K562 (cell line): ENCODE results near the gene GMDS. TPM values are rescaled to one million over a fixed set of nuclear protein-coding genes. Genes with fewer than 3 reads are reported as not detected.

Source experiments
- ATAC-seq: fragments of 200-7000 bp; cut with Tn5 transposase; 3 replicates; pipeline ENCODE4 v1.9.1; 2020; ENCODE audit warnings: moderate library complexity
- BruUV-seq: library from RNA; stranded (reverse); fragments of 400-500 nt; replicated peaks from 2 replicates; lab custom pipeline; 2021; lab: Mats Ljungman, UMichigan
- CTCF ChIA-PET: fragments of 300-600 bp; formaldehyde crosslinking; extraction: SDS; loops from one replicate; lab custom pipeline; 2021; ENCODE audit warnings: low intra/inter-chr PET ratio; lab: Yijun Ruan, JAX
- POLR2A ChIA-PET: fragments of 300-600, 350-650 bp; sonication (Branson Sonifier 250); formaldehyde crosslinking; extraction: SDS; loops from one replicate; lab custom pipeline; 2021; ENCODE audit warnings: antibody characterized with exemption, inconsistent platforms; lab: Yijun Ruan, JAX
- DNase-seq, 4 experiments: peaks; one replicate each; pipeline versions ENCODE4 v3.0.0 to v3.0.0-alpha.2; 2011 to 2018; ENCODE audit warnings: low spot score in 3 of 4, mixed read lengths in 3 of 4; ENCODE audit errors: extremely low read depth in 1 of 4
- FAIRE-seq: peaks from 2 replicates; lab custom pipeline; 2011; peaks lifted over from hg19 to GRCh38; lab: Jason Lieb, UNC
- H2AFZ ChIP-seq: 2 replicates; pipeline ENCODE4 v1.6.0; 2011; ENCODE audit warnings: low read depth, low read length, control low read depth, inconsistent platforms
- H3K27ac ChIP-seq: fragments of 200-600 bp; 3 replicates; pipeline ENCODE4 v1.8.0; 2011; ENCODE audit warnings: low read depth, mild to moderate bottlenecking, control low read depth, inconsistent platforms, low read length, moderate library complexity, mixed read lengths; ENCODE audit errors: extremely low read depth
- H3K27me3 ChIP-seq, 2 experiments: fragments of 300-600 bp in 1 of 2; 2 replicates in 1 of 2; 3 replicates in 1 of 2; pipeline versions ENCODE4 v1.6.0 to v1.8.0; 2011; ENCODE audit warnings: inconsistent platforms in 2 of 2, low read length in 2 of 2, mild to moderate bottlenecking in 1 of 2, mixed read lengths in 1 of 2, moderate library complexity in 1 of 2; ENCODE audit not compliant: control insufficient read depth in 2 of 2, insufficient read depth in 2 of 2
- H3K36me3 ChIP-seq: fragments of 300-600 bp; 3 replicates; pipeline ENCODE4 v1.8.0; 2011; ENCODE audit warnings: mild to moderate bottlenecking, low read length, inconsistent platforms; ENCODE audit not compliant: control insufficient read depth, insufficient read depth
- H3K4me1 ChIP-seq, 2 experiments: fragments of 200-600 bp in 1 of 2; replicated peaks in 1 of 2; 2 replicates in 1 of 2; 3 replicates in 1 of 2; pipeline versions ENCODE4 v1.5.1 to v1.8.0; 2011; ENCODE audit warnings: inconsistent platforms in 2 of 2, low read length in 2 of 2, mild to moderate bottlenecking in 1 of 2, mixed read lengths in 1 of 2, moderate library complexity in 1 of 2; ENCODE audit not compliant: control insufficient read depth in 2 of 2, insufficient read depth in 2 of 2
- H3K4me2 ChIP-seq: 2 replicates; pipeline ENCODE4 v1.6.1; 2011; ENCODE audit warnings: low read length, control low read depth, inconsistent platforms, mixed read lengths; ENCODE audit not compliant: insufficient read depth
- H3K4me3 ChIP-seq: fragments of 200-600 bp; sonication (generic), shearing (Covaris generic); 2 replicates; pipeline ENCODE4 v1.5.1; 2016; ENCODE audit warnings: control low read depth, inconsistent platforms
- H3K79me2 ChIP-seq: fragments of 200-600 bp; 3 replicates; pipeline ENCODE4 v1.8.0; 2011; ENCODE audit warnings: low read length, inconsistent platforms; ENCODE audit not compliant: control insufficient read depth, insufficient read depth
- H3K9ac ChIP-seq, 2 experiments: 2 replicates each; pipeline versions ENCODE4 v1.6.0 to v1.6.1; 2011; ENCODE audit warnings: low read depth in 2 of 2, low read length in 2 of 2, control low read depth in 1 of 2, inconsistent platforms in 1 of 2, mild to moderate bottlenecking in 1 of 2, mixed read lengths in 1 of 2; ENCODE audit not compliant: insufficient read depth in 1 of 2
- H3K9me1 ChIP-seq: one replicate; pipeline ENCODE4 v1.6.0; 2011; ENCODE audit warnings: inconsistent platforms, mild to moderate bottlenecking, low read length, moderate library complexity; ENCODE audit not compliant: control insufficient read depth, insufficient read depth
- H3K9me3 ChIP-seq: replicated peaks from 2 replicates; pipeline ENCODE4 v1.5.1; 2011; ENCODE audit warnings: low read depth, low read length, inconsistent platforms; ENCODE audit not compliant: control insufficient read depth, insufficient read depth
- H4K20me1 ChIP-seq: replicated peaks from 2 replicates; pipeline ENCODE4 v1.6.1; 2011; ENCODE audit warnings: low read length, inconsistent platforms, mixed read lengths; ENCODE audit not compliant: control insufficient read depth, insufficient read depth
- LEF1 ChIP-seq: fragments of 450-650 bp; IDR thresholded peaks from 2 replicates; pipeline ENCODE4 v1.6.1; 2016; ENCODE audit warnings: mild to moderate bottlenecking
- WGBS: fragments of 100-300 bp; shearing (Covaris generic); methylation state at CpG from one replicate; pipeline ENCODE4 v1.1.6; 2016; ENCODE audit warnings: low coverage, mixed read lengths; ENCODE audit not compliant: insufficient coverage; ENCODE audit errors: missing lambda C conversion rate; 5-methylcytosine and 5-hydroxymethylcytosine counted together
- in situ Hi-C: fragments of 300-500 bp; cut with MboI; formaldehyde crosslinking; loops from 4 replicates; pipeline ENCODE4 v1.15.0; 2018; ENCODE audit warnings: inconsistent platforms, mixed read lengths
- intact Hi-C: fragments of 100-400 bp; cut with micrococcal nuclease; formaldehyde crosslinking; loops from 2 replicates; pipeline ENCODE4 v1.14.2; 2022
- polyA plus RNA-seq, 8 experiments: library from polyadenylated mRNA; depleted of rRNA in 4 of 8; stranded (reverse) in 5 of 8; unstranded in 3 of 8; fragments of >200 nt; fragmentation: Nextera tagmentation in 2 of 8; fragmentation: Illumina TruSeq in 1 of 8; extraction: Ambion mirVana in 2 of 8; extraction: Trizol in 1 of 8; gene quantifications; 2 replicates each; pipeline versions ENCODE4 v1.2.1 to v1.2.3, GENCODE V29; 2011 to 2014; ENCODE audit warnings: inconsistent platforms in 1 of 8, missing spikeins in 1 of 8
- total RNA-seq, 7 experiments: library from RNA; depleted of rRNA in 6 of 7; stranded (reverse); fragments of >200 nt in 6 of 7; fragmentation: Illumina TruSeq in 2 of 7; extraction: Trizol in 2 of 7; gene quantifications; 2 replicates each; pipeline versions ENCODE4 v1.2.1 to v1.2.3, GENCODE V29; 2011 to 2021; ENCODE audit warnings: low replicate concordance in 1 of 7
- TF ChIP-seq, protein P1 (sequence below): fragments of 250-450 bp; sonication (Bioruptor Pico); IDR thresholded peaks from 2 replicates; pipeline ENCODE4 v1.4.0; 2020
- TF ChIP-seq, protein P2 (sequence below): fragments of 200-400 bp; formaldehyde crosslinking; IDR thresholded peaks from 2 replicates; pipeline ENCODE4 v1.6.1; 2017; ENCODE audit warnings: mild to moderate bottlenecking, low read depth, low read length, moderate library complexity
- TF ChIP-seq, protein P3 (sequence below): fragments of 250-450 bp; sonication (Bioruptor Pico); IDR thresholded peaks from 2 replicates; pipeline ENCODE4 v1.5.0; 2021; ENCODE audit warnings: mild to moderate bottlenecking, moderate library complexity

GMDS gene
- total and polyA plus RNA-seq, 9 of the 15 experiments (the other 6 are each of a cell fraction or from before 2014, with no cell fraction given): 0.48 to 31.8 (median 13.4) TPM

DNA sequence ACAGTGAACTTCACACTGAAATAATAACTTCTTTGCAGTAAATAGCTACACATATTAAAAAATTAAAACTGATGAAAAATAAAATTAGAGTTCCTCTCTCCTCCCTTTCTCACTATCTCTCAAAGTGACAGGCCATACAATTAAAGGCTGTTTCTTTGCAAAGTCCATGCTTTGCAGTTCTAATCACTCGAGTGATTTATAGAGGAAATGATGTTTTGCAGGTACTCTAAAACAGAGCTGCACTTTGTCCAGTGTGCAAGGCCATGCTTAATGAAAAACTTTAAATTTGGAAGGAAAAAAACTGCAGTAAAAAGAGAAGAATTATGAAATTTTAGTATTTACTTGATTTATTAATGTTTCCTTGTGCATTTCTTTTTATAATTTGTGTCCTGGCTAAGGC lies 112.5 kb downstream of the GMDS start:
- H3K9me3 ChIP-seq: no peaks in the 10 kb centered on the region
- FAIRE-seq: no peak
- H3K79me2 ChIP-seq: no peaks in the 10 kb centered on the region
- no peaks in the 10 kb centered on the region for H3K36me3 ChIP-seq
- POLR2A ChIA-PET: no interaction called here
- H4K20me1 ChIP-seq: peaks cover 18% of the 10 kb centered on the region; the same call in 1 of the 2 replicates
- H3K9ac ChIP-seq: no peak overlapping the region
- no peak overlapping the region for H3K27ac ChIP-seq
- no peak overlapping the region for H3K4me3 ChIP-seq
- CTCF ChIA-PET: no interaction called here
- in situ Hi-C loops (no loop called here), intact Hi-C loops (no loop called here)
- no peak for DNase-seq
- 0% methylated on average over 1 of the region's 1 CpG for WGBS
- peaks cover 7 to 9% of the 10 kb centered on the region in 2 experiments; a peak in 3 of 5 replicates for H3K27me3 ChIP-seq
- no peak overlapping the region for H3K4me2 ChIP-seq
- ATAC-seq: no peak
- H3K9me1 ChIP-seq: no peaks in the 10 kb centered on the region
- no TSS peak for BruUV-seq
- H2AFZ ChIP-seq: no peak overlapping the region
- TF ChIP-seq, protein P1, sequence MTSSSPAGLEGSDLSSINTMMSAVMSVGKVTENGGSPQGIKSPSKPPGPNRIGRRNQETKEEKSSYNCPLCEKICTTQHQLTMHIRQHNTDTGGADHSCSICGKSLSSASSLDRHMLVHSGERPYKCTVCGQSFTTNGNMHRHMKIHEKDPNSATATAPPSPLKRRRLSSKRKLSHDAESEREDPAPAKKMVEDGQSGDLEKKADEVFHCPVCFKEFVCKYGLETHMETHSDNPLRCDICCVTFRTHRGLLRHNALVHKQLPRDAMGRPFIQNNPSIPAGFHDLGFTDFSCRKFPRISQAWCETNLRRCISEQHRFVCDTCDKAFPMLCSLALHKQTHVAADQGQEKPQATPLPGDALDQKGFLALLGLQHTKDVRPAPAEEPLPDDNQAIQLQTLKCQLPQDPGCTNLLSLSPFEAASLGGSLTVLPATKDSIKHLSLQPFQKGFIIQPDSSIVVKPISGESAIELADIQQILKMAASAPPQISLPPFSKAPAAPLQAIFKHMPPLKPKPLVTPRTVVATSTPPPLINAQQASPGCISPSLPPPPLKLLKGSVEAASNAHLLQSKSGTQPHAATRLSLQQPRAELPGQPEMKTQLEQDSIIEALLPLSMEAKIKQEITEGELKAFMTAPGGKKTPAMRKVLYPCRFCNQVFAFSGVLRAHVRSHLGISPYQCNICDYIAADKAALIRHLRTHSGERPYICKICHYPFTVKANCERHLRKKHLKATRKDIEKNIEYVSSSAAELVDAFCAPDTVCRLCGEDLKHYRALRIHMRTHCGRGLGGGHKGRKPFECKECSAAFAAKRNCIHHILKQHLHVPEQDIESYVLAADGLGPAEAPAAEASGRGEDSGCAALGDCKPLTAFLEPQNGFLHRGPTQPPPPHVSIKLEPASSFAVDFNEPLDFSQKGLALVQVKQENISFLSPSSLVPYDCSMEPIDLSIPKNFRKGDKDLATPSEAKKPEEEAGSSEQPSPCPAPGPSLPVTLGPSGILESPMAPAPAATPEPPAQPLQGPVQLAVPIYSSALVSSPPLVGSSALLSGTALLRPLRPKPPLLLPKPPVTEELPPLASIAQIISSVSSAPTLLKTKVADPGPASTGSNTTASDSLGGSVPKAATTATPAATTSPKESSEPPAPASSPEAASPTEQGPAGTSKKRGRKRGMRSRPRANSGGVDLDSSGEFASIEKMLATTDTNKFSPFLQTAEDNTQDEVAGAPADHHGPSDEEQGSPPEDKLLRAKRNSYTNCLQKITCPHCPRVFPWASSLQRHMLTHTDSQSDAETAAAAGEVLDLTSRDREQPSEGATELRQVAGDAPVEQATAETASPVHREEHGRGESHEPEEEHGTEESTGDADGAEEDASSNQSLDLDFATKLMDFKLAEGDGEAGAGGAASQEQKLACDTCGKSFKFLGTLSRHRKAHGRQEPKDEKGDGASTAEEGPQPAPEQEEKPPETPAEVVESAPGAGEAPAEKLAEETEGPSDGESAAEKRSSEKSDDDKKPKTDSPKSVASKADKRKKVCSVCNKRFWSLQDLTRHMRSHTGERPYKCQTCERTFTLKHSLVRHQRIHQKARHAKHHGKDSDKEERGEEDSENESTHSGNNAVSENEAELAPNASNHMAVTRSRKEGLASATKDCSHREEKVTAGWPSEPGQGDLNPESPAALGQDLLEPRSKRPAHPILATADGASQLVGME (CRISPR knock-in tag): no peak
- TF ChIP-seq, protein P2, sequence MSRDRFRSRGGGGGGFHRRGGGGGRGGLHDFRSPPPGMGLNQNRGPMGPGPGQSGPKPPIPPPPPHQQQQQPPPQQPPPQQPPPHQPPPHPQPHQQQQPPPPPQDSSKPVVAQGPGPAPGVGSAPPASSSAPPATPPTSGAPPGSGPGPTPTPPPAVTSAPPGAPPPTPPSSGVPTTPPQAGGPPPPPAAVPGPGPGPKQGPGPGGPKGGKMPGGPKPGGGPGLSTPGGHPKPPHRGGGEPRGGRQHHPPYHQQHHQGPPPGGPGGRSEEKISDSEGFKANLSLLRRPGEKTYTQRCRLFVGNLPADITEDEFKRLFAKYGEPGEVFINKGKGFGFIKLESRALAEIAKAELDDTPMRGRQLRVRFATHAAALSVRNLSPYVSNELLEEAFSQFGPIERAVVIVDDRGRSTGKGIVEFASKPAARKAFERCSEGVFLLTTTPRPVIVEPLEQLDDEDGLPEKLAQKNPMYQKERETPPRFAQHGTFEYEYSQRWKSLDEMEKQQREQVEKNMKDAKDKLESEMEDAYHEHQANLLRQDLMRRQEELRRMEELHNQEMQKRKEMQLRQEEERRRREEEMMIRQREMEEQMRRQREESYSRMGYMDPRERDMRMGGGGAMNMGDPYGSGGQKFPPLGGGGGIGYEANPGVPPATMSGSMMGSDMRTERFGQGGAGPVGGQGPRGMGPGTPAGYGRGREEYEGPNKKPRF: no peak
- no peak for TF ChIP-seq LEF1
- TF ChIP-seq, protein P3, sequence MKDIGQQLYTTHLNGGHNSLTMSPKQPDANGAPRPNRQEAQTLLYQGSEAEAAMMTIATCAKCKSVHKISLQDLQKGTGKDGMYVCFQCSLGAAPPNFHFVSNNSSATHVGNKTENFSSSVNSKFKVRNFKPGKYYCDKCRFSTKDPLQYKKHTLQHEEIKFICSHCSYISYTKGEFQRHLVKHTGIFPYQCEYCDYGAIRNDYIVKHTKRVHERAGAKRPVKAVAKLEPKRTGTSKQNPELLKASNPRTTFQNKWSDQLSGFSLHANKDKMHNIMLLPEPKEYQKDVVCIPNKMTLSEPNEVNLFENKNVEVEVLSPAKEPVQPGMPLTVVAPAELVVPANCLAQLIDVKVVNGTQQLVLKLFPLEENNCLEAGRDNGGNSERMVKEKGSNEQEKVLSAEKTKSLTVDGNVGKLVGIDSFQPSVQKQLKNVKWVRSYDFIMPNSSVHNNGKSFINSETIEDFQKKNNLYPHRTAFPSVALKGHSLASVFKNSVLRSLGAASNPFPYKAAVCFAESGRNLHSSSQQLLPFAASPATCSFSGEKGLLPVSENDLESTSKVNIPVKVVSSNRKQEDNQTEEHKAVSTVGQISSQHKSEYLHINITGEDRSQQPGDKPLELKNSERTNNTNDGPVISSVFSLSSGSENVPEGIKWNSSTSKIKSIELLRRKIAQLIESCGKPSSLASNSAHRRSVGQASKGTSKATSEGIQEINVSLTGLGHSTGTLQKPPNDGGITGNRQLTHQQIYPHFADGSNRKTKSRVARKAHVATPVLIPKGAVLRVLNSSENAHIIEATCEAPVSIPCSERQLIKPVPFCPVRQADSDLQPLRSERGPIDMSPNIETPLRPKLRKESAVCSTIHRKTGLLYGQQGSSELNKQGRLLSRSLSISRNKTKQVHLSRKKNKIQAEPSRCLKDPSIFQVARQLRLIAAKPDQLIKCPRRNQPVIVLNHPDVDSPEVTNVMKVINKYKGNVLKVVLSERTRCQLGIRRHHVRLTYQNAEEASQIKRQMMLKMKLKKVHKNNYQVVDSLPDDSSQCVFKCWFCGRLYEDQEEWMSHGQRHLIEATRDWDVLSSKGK: no peak
- TF ChIP-seq, all 486 proteins: peak for 0
- no peaks in the 10 kb centered on the region for H3K4me1 ChIP-seq
